Epithelial cell of proximal tubule (primary cell): ENCODE results near the gene FRMD4B. TPM values are rescaled to one million over a fixed set of nuclear protein-coding genes. Genes with fewer than 3 reads are reported as not detected.

Experiments
- DNase-seq: peaks from one replicate; pipeline ENCODE4 v3.0.0-alpha.2; 2011; ENCODE audit warnings: low read depth
- H3K4me3 ChIP-seq: 2 replicates; pipeline ENCODE4 v1.5.1; 2011; ENCODE audit warnings: low read depth, mild to moderate bottlenecking, low read length
- total RNA-seq: library from RNA; depleted of rRNA; stranded (reverse); fragments of >200 nt; gene quantifications from 2 replicates; pipeline ENCODE4 v1.2.3, GENCODE V29; 2015
- TF ChIP-seq, protein P1 (sequence below): conservative IDR thresholded peaks from 2 replicates; pipeline ENCODE4 v1.5.1; 2012; ENCODE audit warnings: low read depth, mild to moderate bottlenecking, low read length

Gene FRMD4B
- total RNA-seq, 1 donor from 2014 or later = 21.7 TPM

DNA sequence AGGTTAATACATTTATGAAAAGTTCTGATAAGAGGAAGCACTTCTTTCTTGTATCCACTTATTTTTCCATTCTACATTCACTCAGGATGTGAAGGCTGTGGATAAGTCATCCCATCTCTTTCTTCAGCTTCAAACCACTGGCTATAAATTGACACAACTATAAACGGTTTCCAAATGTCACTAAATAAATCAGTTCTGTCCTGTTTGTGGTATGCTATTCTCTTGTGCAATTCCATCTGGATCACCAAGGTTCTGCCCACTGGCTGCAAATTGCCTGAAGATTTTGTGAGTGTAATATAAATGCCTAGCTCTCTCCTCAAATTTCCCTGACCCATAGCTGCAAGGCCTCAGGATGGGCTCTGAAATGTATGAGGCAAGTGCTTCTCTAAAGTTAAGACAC is 256.4 kb downstream of the FRMD4B start:
- no peak for DNase-seq
- H3K4me3 ChIP-seq = no peak overlapping the region
- TF ChIP-seq, protein P1, sequence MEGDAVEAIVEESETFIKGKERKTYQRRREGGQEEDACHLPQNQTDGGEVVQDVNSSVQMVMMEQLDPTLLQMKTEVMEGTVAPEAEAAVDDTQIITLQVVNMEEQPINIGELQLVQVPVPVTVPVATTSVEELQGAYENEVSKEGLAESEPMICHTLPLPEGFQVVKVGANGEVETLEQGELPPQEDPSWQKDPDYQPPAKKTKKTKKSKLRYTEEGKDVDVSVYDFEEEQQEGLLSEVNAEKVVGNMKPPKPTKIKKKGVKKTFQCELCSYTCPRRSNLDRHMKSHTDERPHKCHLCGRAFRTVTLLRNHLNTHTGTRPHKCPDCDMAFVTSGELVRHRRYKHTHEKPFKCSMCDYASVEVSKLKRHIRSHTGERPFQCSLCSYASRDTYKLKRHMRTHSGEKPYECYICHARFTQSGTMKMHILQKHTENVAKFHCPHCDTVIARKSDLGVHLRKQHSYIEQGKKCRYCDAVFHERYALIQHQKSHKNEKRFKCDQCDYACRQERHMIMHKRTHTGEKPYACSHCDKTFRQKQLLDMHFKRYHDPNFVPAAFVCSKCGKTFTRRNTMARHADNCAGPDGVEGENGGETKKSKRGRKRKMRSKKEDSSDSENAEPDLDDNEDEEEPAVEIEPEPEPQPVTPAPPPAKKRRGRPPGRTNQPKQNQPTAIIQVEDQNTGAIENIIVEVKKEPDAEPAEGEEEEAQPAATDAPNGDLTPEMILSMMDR = no peak

DNA sequence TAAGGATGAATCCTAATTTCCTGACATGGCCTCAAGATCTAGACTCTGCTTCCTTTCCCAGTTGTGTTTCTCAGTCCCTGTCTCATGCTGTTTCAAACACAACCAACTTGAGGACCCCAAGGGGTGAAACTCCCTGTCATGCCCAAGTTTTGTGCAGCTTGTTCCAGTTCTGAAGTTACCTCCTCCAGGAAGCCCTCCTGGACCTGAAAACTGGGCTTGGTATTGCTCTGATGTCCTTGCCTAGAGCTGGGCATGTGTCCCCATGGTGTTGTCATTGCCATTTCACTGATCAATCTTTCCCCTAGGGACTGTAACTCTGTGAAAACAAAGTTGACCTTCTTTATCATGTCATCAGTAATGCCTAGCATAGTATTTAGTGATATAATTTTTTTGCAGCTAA is 257.4 kb downstream of the FRMD4B start:
- no peak for DNase-seq
- TF ChIP-seq, protein P1 = no peak
- H3K4me3 ChIP-seq = no peak overlapping the region

DNA sequence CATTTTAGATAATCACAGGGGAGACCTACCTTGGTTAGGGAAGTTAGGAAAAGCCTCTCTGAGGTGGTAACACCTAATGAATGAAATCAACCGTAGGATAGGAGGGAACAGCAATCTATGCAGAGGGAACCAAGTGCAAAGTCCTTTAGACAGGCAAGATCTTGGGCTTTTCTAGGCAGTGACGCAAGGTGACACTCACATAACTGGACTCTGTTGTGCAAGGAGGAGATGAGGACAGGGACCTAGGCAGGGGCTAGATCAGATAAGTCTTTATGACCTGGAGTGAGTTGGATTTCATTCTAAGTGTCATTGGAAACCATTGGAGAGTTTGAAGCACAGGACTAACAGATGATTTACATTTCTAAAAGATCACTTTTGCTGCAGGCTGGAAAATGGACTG is 258.9 kb downstream of the FRMD4B start:
- no peak for DNase-seq
- TF ChIP-seq, protein P1 = no peak
- H3K4me3 ChIP-seq = no peak overlapping the region

DNA sequence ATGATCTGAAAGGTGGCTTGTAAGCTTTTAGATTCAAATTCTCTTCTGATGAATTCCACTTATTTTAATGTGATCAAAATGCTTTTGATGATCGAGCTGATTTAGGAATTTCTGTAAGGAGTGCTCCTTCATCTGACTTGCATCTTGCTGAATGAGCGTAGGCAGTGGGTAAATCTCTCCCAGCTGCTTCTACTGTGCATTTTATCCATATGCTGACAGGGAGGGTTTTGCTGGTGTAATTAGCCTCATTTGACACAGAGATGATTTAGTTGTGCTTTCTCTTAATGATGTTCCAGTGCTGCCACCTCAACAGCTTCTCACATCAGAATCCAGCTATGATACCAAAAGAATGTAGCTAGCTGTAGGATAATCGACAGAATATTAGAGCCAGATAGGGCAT is 259.7 kb downstream of the FRMD4B start:
- TF ChIP-seq, protein P1 = no peak
- DNase-seq = no peak
- H3K4me3 ChIP-seq = no peak overlapping the region

DNA sequence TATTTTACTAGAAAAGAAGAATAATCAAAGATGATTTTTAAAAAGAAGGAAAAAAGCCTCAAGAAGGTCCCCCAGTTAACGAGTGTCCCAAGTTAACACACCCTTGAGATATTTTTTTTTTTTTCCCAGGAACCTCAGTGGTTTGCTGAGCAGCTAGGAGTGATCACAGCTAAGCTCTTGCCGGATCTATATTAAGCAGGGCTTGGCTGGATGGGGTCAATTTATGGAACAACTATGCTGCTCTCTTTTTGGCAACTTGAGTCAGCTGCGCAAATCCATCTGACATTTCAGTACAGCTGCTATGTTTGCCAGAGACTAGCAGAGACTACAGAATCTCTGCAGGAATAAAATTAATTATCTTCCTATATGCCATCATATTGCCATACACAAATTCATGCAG is 263.5 kb downstream of the FRMD4B start, which contains the start of gene LMOD3:
Gene LMOD3, minus strand, starts transcription at position 193 of the 400 bp plus-strand sequence. CDS start 209 bp downstream, outside the sequence.
- no peak for DNase-seq
- TF ChIP-seq, protein P1 = no peak
- H3K4me3 ChIP-seq = no peak within 1 kb of the TSS

DNA sequence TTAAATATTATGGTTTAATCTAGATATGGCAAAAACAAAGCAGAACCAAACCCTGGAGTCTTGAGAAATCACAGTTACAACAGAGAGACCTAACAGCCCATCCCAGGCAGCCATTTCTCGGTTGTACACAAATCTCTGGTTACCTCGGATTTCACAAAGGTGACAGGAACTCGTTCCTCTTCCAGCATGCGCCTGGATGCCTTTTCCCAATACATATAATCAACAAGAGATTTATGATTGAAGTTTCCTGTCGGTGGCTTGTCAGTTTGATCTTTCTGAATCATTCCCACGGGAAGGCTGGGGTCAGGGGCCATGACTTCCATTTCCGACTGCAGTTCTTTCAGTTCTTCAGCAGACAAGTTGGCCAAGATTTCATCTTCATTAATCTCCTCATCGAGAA is 263.9 kb downstream of the FRMD4B start:
- H3K4me3 ChIP-seq = no peak overlapping the region
- TF ChIP-seq, protein P1 = no peak
- no peak for DNase-seq

DNA sequence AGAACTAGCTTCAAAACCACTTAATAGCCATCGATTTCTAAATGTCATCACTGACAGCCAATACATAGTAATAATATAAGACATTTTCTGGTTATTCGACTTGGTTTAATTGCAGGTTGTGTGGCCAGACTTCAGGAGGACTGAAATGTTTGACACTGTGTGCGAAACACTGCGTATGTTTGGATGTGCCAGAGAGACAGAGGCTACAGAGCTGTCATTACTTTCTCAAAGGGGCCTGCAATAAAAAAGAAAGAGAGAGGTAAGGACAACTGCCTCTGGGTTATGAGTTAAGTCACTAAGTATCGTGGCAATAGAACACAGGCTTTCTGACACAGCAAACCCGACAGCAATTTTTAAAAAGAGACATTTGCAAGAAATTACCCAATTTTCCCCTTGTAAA is 264.4 kb downstream of the FRMD4B start:
- no peak overlapping the region for H3K4me3 ChIP-seq
- TF ChIP-seq, protein P1 = no peak
- DNase-seq = no peak
